Measurements from ENCODE around the gene CEND1. TPM values are rescaled to one million over a fixed set of nuclear protein-coding genes. Genes with fewer than 3 reads are reported as not detected.

The CEND1 gene
- total and polyA plus RNA-seq, 2 donors (not counting 1 experiment from before 2014, with no cell fraction given) = 0.25 to 1.3 TPM

DNA sequence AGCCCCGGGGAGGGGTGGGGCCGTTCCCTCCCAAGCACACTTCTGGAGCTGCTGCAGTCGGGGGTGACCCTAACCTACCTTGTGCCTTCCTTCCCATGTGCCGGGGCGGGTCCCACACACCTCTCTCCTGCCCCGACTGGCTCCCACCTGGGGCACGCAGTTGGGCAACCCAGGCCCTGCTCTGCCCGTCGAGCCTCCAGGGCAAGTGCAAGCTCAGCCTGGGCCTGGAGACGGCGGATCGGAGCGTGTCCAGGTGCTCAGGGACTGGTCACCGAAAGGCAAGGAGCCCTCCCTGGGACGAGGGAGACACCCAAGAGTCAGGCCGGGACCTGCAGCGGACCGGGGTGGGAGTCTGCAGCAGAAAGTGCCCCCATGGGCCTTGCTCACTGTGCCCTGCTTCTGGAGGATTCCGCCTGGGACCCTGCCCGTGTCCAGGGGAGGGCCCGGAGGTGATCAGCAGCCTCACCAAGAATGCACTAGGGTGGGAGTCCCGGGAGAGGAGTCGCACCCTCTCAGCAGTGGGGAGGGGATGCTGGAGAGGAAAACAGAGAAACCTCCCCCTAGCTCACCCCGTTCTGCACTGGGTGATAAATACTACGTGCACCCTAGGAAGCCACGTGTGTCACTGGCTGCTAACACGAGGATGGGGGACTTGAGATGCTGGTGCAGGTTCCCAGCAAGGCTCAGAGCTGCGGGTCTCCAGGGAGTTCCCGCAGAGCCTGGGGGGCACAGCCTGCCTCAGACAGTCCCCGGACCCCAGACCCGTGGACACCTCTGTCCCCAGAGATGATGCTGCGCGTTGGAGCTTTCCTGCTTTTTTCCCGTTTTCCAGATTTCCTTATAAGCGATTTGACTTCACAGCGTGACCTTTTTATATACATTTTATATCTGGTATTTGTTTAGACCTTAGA, 7.4 kb downstream of the CEND1 start:
- no peak overlapping the region for H3K27ac ChIP-seq (ENCODE audit: insufficient read depth, low read length)
- peak overlapping the region; percentile 76 for H3K4me2 ChIP-seq (ENCODE audit: extremely low read depth, insufficient read depth, low read length)

DNA sequence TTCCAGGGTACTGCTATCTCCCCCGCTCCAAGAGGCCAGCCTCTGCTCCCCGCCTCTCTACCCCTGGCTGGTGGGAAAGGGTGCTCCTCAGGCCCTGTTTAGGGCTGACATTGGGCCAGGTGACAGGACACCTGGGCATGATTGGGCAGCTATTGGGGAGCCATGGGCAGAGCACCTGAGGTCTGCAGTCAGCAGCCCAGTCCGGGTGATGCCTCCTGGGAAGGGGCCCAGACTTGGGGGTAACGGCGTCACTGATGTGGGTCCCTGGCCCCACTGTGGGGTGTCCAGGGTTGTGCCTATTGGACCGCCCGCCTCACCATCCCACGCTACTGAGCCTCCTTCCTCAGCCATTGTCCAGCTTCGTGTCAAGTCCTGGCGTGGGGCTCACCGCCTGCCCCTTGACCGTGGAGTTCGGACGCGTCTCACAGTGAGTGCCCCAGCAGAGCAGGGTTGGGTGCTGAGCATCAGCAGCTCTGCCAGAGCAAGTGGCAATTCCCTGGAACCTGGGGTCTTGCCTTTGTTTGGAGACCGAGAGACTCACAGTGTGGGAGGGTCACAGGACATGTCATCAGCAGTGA, 9.8 kb downstream of the CEND1 start:
- Histone ChIP-seq H3K4me3 (replicated peaks in 1 of 4; ENCODE audit: control extremely low read depth in 1 of 4, insufficient read depth in 1 of 4, low read depth in 3 of 4, low read length in 4 of 4) (no peak overlapping the region), H3K27me3 (ENCODE audit: control insufficient read depth, insufficient read depth, low read length) (no peaks in the 10 kb centered on the region), H3K4me2 (ENCODE audit: extremely low read depth, insufficient read depth, low read length) (no peak overlapping the region), H3K79me2 (ENCODE audit: control insufficient read depth, insufficient read depth, low read length) (peaks cover 33% of the 10 kb centered on the region), H4K20me1 (ENCODE audit: control insufficient read depth, extremely low read depth, insufficient read depth, low read length) (no peaks in the 10 kb centered on the region), H3K9ac (ENCODE audit: insufficient read depth, low read length) (no peak overlapping the region), H3K36me3 (ENCODE audit: control insufficient read depth, insufficient read depth, low read length) (peaks cover 8% of the 10 kb centered on the region), H3K4me1 (ENCODE audit: control insufficient read depth, extremely low read depth, insufficient read depth, low read length) (peaks cover 4% of the 10 kb centered on the region), H3K9me3 (ENCODE audit: control insufficient read depth, insufficient read depth, low read depth, low read length) (no peaks in the 10 kb centered on the region), H2AFZ (ENCODE audit: low read length) (no peak overlapping the region), H3K27ac (ENCODE audit: insufficient read depth, low read length) (no peak overlapping the region)
- no peak for TF ChIP-seq EZH2 (IDR thresholded peaks at IDR 0.05; ENCODE audit: low read length, missing control alignments)
- TF ChIP-seq, protein P1, sequence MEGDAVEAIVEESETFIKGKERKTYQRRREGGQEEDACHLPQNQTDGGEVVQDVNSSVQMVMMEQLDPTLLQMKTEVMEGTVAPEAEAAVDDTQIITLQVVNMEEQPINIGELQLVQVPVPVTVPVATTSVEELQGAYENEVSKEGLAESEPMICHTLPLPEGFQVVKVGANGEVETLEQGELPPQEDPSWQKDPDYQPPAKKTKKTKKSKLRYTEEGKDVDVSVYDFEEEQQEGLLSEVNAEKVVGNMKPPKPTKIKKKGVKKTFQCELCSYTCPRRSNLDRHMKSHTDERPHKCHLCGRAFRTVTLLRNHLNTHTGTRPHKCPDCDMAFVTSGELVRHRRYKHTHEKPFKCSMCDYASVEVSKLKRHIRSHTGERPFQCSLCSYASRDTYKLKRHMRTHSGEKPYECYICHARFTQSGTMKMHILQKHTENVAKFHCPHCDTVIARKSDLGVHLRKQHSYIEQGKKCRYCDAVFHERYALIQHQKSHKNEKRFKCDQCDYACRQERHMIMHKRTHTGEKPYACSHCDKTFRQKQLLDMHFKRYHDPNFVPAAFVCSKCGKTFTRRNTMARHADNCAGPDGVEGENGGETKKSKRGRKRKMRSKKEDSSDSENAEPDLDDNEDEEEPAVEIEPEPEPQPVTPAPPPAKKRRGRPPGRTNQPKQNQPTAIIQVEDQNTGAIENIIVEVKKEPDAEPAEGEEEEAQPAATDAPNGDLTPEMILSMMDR (conservative IDR thresholded peaks at IDR 0.05 in 1 of 2, IDR thresholded peaks at IDR 0.05 in 1 of 2; ENCODE audit: low read depth in 1 of 2, low read length in 2 of 2) = no peak
- DNase-seq (ENCODE audit: low read depth in 2 of 2) = no peak

More for the DNA sequence above, 7.4 kb downstream of the CEND1 start:
- Histone ChIP-seq H3K36me3 (ENCODE audit: control insufficient read depth, insufficient read depth, low read length) (peaks cover 8% of the 10 kb centered on the region), H3K4me3 (replicated peaks in 1 of 4; ENCODE audit: control extremely low read depth in 1 of 4, insufficient read depth in 1 of 4, low read depth in 3 of 4, low read length in 4 of 4) (no peak overlapping the region), H3K9me3 (ENCODE audit: control insufficient read depth, insufficient read depth, low read depth, low read length) (no peaks in the 10 kb centered on the region), H3K9ac (ENCODE audit: insufficient read depth, low read length) (no peak overlapping the region), H3K4me1 (ENCODE audit: control insufficient read depth, extremely low read depth, insufficient read depth, low read length) (peaks cover 4% of the 10 kb centered on the region), H3K27me3 (ENCODE audit: control insufficient read depth, insufficient read depth, low read length) (no peaks in the 10 kb centered on the region), H3K79me2 (ENCODE audit: control insufficient read depth, insufficient read depth, low read length) (peaks cover 13% of the 10 kb centered on the region), H2AFZ (ENCODE audit: low read length) (no peak overlapping the region), H4K20me1 (ENCODE audit: control insufficient read depth, extremely low read depth, insufficient read depth, low read length) (no peaks in the 10 kb centered on the region)
- no peak for TF ChIP-seq EZH2 (IDR thresholded peaks at IDR 0.05; ENCODE audit: low read length, missing control alignments)
- TF ChIP-seq, protein P1 (conservative IDR thresholded peaks at IDR 0.05 in 1 of 2, IDR thresholded peaks at IDR 0.05 in 1 of 2; ENCODE audit: low read depth in 1 of 2, low read length in 2 of 2) = no peak
- DNase-seq (ENCODE audit: low read depth in 2 of 2) = no peak
